Stimulated activated CD4-positive, alpha-beta T cell treated with anti-CD3 and anti-CD28 coated beads, Interleukin-2, amount 100 ng/mL, for 48 hours (primary cell): Measurements from ENCODE around the gene FAM124B.

Experiments
- DNase-seq, 2 donors: peaks; one replicate each; pipeline ENCODE4 v3.0.0-alpha.2; 2020

Gene FAM124B

DNA sequence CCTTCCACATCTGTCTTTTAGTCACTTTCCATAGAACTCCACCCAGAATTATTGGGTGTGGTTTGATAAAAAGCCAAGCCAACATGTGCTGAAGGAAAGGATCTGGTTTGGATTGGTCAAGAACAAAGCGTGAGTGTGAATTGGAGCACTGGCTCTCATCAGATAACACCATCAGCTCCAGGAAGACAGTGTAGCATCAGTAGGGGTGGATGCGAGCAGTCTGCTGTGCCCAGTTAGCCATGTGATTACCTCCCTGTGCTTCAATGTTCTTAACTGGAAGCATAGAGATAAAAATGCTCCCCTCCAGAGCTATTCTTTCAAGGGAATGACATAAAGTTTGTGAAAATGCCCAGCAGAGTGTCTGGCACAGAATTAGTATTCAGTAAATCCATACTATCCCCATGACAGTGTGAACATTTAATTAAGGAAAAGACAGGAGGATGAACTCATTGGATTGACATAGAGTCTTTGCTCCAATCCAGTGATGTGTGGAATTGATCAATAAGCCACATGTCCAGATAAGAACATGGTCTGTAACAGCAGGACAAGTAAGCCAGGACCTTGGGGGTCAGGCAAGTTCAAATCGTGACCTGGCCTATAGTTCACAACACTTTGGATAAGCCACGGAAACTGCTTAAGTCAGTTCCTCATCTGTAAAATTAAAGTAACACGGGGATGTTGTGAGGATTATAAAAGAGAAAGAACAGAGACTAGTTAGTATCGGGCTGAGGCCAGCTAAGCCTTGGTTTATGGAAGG, 68.0 kb downstream of the FAM124B start:
- no peak for DNase-seq

DNA sequence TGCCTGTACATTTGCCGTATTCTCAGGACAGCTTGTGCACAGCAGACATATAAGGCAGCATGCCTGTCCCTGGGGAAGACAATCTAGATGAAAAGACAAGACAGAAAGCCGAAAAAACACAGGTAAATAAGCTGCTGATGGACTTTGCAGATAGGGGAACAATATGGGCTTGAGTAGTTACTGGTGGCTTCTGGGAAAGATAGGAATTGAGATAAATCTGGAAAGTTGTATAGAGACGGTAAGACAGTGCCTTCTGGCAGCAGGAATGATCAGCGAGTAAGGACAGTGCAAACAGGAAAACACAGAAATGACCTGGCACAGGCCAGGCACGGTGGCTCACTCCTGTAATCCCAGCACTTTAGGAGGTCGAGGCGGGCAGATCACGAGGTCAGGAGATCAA, 70.2 kb downstream of the FAM124B start:
- no peak for DNase-seq

DNA sequence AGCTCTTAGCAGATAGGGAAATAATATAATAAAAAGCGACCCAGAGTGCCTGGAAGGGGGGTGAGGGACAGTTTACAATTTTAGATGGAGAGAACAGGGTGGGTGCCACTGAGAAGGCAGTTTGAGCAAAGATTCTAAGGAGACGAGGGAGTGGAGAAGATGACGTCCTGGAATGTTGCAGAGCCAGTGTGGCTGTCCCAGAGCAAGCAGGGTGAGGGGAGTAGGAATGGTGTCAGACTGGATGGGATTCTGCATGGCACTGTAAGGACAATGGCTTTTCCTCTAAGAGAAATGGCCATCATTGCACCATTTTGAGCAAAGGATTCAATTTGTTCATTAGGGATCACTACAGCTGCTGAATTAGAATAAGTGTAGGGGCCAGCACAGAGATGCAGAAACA, 73.1 kb downstream of the FAM124B start:
- DNase-seq, result no peak
